NCI-H1048 (cell line): Measurements from ENCODE around the gene SCAMP3.
A peak's percentile ranks its signal among the peaks of the same experiment; 100 is the strongest.
"Not testable (repeated sequence)": the region's sequence is repeated elsewhere in the genome, so short reads cannot be mapped to it uniquely, and the experiment has no call there.

Source experiments
- DNase-seq: peaks from one replicate; lab custom pipeline; 2025; lab: John Stamatoyannopoulos, UW

SCAMP3 gene

GRCh38 chr1:155261852-155262673 lies at the start of gene SCAMP3:
Gene SCAMP3 (minus strand): TSS chr1:155262360. CDS start chr1:155262151, 209 bp downstream.
- peak; percentile 99 for DNase-seq

GRCh38 chr1:155309423-155310021 lies 47.4 kb upstream of the SCAMP3 start:
- DNase-seq: no peak

- peak; percentile 100 for DNase-seq
Observed at GRCh38 chr1:155308493-155309422, 46.6 kb upstream of the SCAMP3 start, which contains the start of gene FDPS. Gene FDPS (plus strand): TSS chr1:155308866. CDS start chr1:155309790, 924 bp downstream.

- DNase-seq: no peak
Observed at GRCh38 chr1:155307247-155307740, 45.1 kb upstream of the SCAMP3 start.

- no peak for DNase-seq
Observed at GRCh38 chr1:155305881-155306391, 43.8 kb upstream of the SCAMP3 start.

- DNase-seq: no peak
Observed at GRCh38 chr1:155304558-155305063, 42.5 kb upstream of the SCAMP3 start.

- no peak for DNase-seq
Observed at GRCh38 chr1:155301342-155301841, 39.2 kb upstream of the SCAMP3 start, which contains the start of gene PKLR. Gene PKLR (minus strand): TSS chr1:155301438. CDS start chr1:155301395, 43 bp downstream.

- DNase-seq: no peak
Observed at GRCh38 chr1:155300553-155301329, 38.6 kb upstream of the SCAMP3 start.

GRCh38 chr1:155300024-155300423 lies 37.9 kb upstream of the SCAMP3 start:
- no peak for DNase-seq

- DNase-seq: no peak
Observed at GRCh38 chr1:155297384-155297783, 35.2 kb upstream of the SCAMP3 start.

GRCh38 chr1:155296661-155297060 lies 34.5 kb upstream of the SCAMP3 start:
- DNase-seq: no peak

- DNase-seq: no peak
Observed at GRCh38 chr1:155295942-155296267, 33.7 kb upstream of the SCAMP3 start.

GRCh38 chr1:155295183-155295941 lies 33.2 kb upstream of the SCAMP3 start:
- no peak for DNase-seq

GRCh38 chr1:155294520-155295182 lies 32.5 kb upstream of the SCAMP3 start:
- no peak for DNase-seq

GRCh38 chr1:155293086-155293749 lies 31.1 kb upstream of the SCAMP3 start:
- DNase-seq: no peak

GRCh38 chr1:155291006-155291405 lies 28.8 kb upstream of the SCAMP3 start:
- DNase-seq: not testable (repeated sequence)

GRCh38 chr1:155287987-155288543 lies 25.9 kb upstream of the SCAMP3 start:
- DNase-seq: no peak

GRCh38 chr1:155286544-155286943 lies 24.4 kb upstream of the SCAMP3 start:
- no peak for DNase-seq
